HG03108 (cell line): ENCODE results near the gene APLNR.

Experiments
- ATAC-seq: cut with Tn5 transposase; IDR thresholded peaks from one replicate; pipeline ENCODE4 v1.9.1; 2021; ENCODE audit warnings: moderate library complexity; ENCODE audit not compliant: unreplicated experiment

APLNR gene

GRCh38 chr11:57251491-57252104 lies 14.5 kb upstream of the APLNR start:
- ATAC-seq: no peak

GRCh38 chr11:57251037-57251436 lies 14.0 kb upstream of the APLNR start:
- no peak for ATAC-seq

GRCh38 chr11:57249384-57250319 lies 12.6 kb upstream of the APLNR start:
- peak; percentile 71 for ATAC-seq

GRCh38 chr11:57248780-57249383 lies 11.8 kb upstream of the APLNR start:
- peak; percentile 66 for ATAC-seq

GRCh38 chr11:57244911-57245310 lies 7.9 kb upstream of the APLNR start:
- ATAC-seq: no peak

GRCh38 chr11:57241353-57241972 lies 4.4 kb upstream of the APLNR start:
- ATAC-seq: no peak

GRCh38 chr11:57240757-57241156 lies 3.7 kb upstream of the APLNR start:
- ATAC-seq: no peak

- ATAC-seq: no peak
Measured at GRCh38 chr11:57240007-57240406, 3.0 kb upstream of the APLNR start.

- ATAC-seq: no peak
Measured at GRCh38 chr11:57239348-57239747, 2.3 kb upstream of the APLNR start.

- ATAC-seq: no peak
Measured at GRCh38 chr11:57235761-57236703, 1.0 kb downstream of the APLNR start.

GRCh38 chr11:57233702-57234101 lies 3.3 kb downstream of the APLNR start:
- no peak for ATAC-seq

GRCh38 chr11:57231539-57232253 lies 5.4 kb downstream of the APLNR start:
- no peak for ATAC-seq

GRCh38 chr11:57230791-57231538 lies 6.1 kb downstream of the APLNR start:
- ATAC-seq: no peak

GRCh38 chr11:57230316-57230715 lies 6.7 kb downstream of the APLNR start:
- ATAC-seq: no peak

- no peak for ATAC-seq
Measured at GRCh38 chr11:57228600-57228999, 8.4 kb downstream of the APLNR start.

- ATAC-seq: no peak
Measured at GRCh38 chr11:57224537-57224936, 12.5 kb downstream of the APLNR start.

GRCh38 chr11:57224128-57224527 lies 12.9 kb downstream of the APLNR start:
- ATAC-seq: no peak

GRCh38 chr11:57223601-57224000 lies 13.4 kb downstream of the APLNR start:
- no peak for ATAC-seq

- ATAC-seq: no peak
Measured at GRCh38 chr11:57222239-57222638, 14.8 kb downstream of the APLNR start.
